GM23338 (cell line): ENCODE data around the gene MED12L. TPM values are rescaled to one million over a fixed set of nuclear protein-coding genes. Genes with fewer than 3 reads are reported as not detected.

Experiments used
- ATAC-seq: fragments of 200-7000 bp; cut with Tn5 transposase; 3 replicates; pipeline ENCODE4 v1.9.1; 2020
- DNase-seq: peaks from one replicate; pipeline ENCODE4 v3.0.0-alpha.2; 2015; ENCODE audit warnings: low spot score
- H2AFZ ChIP-seq: fragments of 200-600 bp; sonication (generic); 2 replicates; pipeline ENCODE4 v1.8.0; 2016; ENCODE audit warnings: antibody characterized with exemption, mild to moderate bottlenecking, moderate library complexity
- H3F3A ChIP-seq: fragments of 200-600 bp; sonication (generic); replicated peaks from 2 replicates; pipeline ENCODE4 v1.8.0; 2017; ENCODE audit warnings: antibody characterized with exemption, mixed run types, low read depth
- H3K27ac ChIP-seq: fragments of 200-600 bp; sonication (generic); 2 replicates; pipeline ENCODE4 v1.6.1; 2016; ENCODE audit warnings: low read depth
- H3K27me3 ChIP-seq: fragments of 200-600 bp; sonication (generic); 2 replicates; pipeline ENCODE4 v1.8.0; 2016; ENCODE audit warnings: mild to moderate bottlenecking, mixed run types, moderate library complexity; ENCODE audit not compliant: insufficient read depth
- H3K36me3 ChIP-seq: fragments of 200-600 bp; sonication (generic); 2 replicates; pipeline ENCODE4 v1.8.0; 2016; ENCODE audit warnings: mild to moderate bottlenecking; ENCODE audit not compliant: insufficient read depth
- H3K4me1 ChIP-seq: fragments of 200-600 bp; sonication (generic); 2 replicates; pipeline ENCODE4 v1.8.0; 2016; ENCODE audit warnings: mild to moderate bottlenecking, moderate library complexity; ENCODE audit not compliant: insufficient read depth
- H3K4me2 ChIP-seq: fragments of 200-600 bp; sonication (generic); 2 replicates; pipeline ENCODE4 v1.7.1; 2017; ENCODE audit warnings: mixed run types
- H3K4me3 ChIP-seq: fragments of 200-600 bp; sonication (generic); 2 replicates; pipeline ENCODE4 v1.6.1; 2016; ENCODE audit warnings: mixed run types
- H3K79me2 ChIP-seq: fragments of 200-600 bp; sonication (generic); replicated peaks from 2 replicates; pipeline ENCODE4 v1.8.0; 2017; ENCODE audit warnings: mild to moderate bottlenecking; ENCODE audit not compliant: insufficient read depth
- H3K9me2 ChIP-seq: fragments of 200-600 bp; sonication (generic); 2 replicates; pipeline ENCODE4 v1.8.0; 2017; ENCODE audit not compliant: insufficient read depth
- H4K20me1 ChIP-seq: fragments of 200-600 bp; sonication (generic); replicated peaks from 2 replicates; pipeline ENCODE4 v1.8.0; 2017; ENCODE audit warnings: mild to moderate bottlenecking; ENCODE audit not compliant: insufficient read depth
- H3K27ac Mint-ChIP-seq: 2 replicates; pipeline ENCODE4 v1.8.0; 2020; ENCODE audit warnings: inconsistent platforms, mild to moderate bottlenecking, moderate library complexity, mixed read lengths
- H3K27me3 Mint-ChIP-seq: 3 replicates; pipeline ENCODE4 v1.8.0; 2022; ENCODE audit warnings: low read depth, mild to moderate bottlenecking, moderate library complexity, mixed read lengths, inconsistent platforms; ENCODE audit not compliant: insufficient read depth, poor library complexity
- H3K36me3 Mint-ChIP-seq: 3 replicates; pipeline ENCODE4 v1.8.0; 2021; ENCODE audit warnings: low read depth, mild to moderate bottlenecking, inconsistent platforms, moderate library complexity, mixed read lengths
- H3K4me1 Mint-ChIP-seq: 3 replicates; pipeline ENCODE4 v1.8.0; 2020; ENCODE audit warnings: mild to moderate bottlenecking, inconsistent platforms, mixed read lengths
- H3K4me3 Mint-ChIP-seq: 3 replicates; pipeline ENCODE4 v1.8.0; 2021; ENCODE audit warnings: moderate library complexity, mild to moderate bottlenecking, inconsistent platforms, mixed read lengths
- H3K9me3 Mint-ChIP-seq: 3 replicates; pipeline ENCODE4 v1.8.0; 2020; ENCODE audit warnings: moderate library complexity, mild to moderate bottlenecking, inconsistent platforms, mixed read lengths
- CREB1 ChIP-seq: fragments of 250-450 bp; sonication (Bioruptor Pico); IDR thresholded peaks from 2 replicates; pipeline ENCODE4 v1.5.0; 2020; ENCODE audit warnings: low read depth, mild to moderate bottlenecking, moderate library complexity
- EZH2 ChIP-seq: fragments of 200-600 bp; sonication (generic); IDR thresholded peaks from one replicate; pipeline ENCODE4 v1.8.0; 2017; ENCODE audit warnings: antibody characterized with exemption, mild to moderate bottlenecking, low read depth; ENCODE audit not compliant: unreplicated experiment
- EZH2phosphoT487 ChIP-seq: fragments of 200-600 bp; sonication (generic); IDR thresholded peaks from one replicate; pipeline ENCODE4 v1.8.1; 2018; ENCODE audit warnings: antibody characterized with exemption; ENCODE audit not compliant: unreplicated experiment
- JUNB ChIP-seq: IDR thresholded peaks from one replicate; pipeline ENCODE4 v1.6.1; 2016; ENCODE audit warnings: antibody characterized with exemption; ENCODE audit not compliant: unreplicated experiment
- POLR2AphosphoS5 ChIP-seq: IDR thresholded peaks from 2 replicates; pipeline ENCODE4 v1.6.1; 2016; ENCODE audit warnings: antibody characterized with exemption, low read depth
- STAT1 ChIP-seq: IDR thresholded peaks from one replicate; pipeline ENCODE4 v1.6.1; 2016; ENCODE audit warnings: antibody characterized with exemption; ENCODE audit not compliant: unreplicated experiment
- ZNF331 ChIP-seq: fragments of 250-450 bp; sonication (Bioruptor Pico); IDR thresholded peaks from 2 replicates; pipeline ENCODE4 v1.5.0; 2020; ENCODE audit warnings: low read depth, mild to moderate bottlenecking, moderate library complexity
- polyA plus RNA-seq: library from polyadenylated mRNA; unstranded; fragments of >200 nt; fragmentation: Nextera tagmentation; extraction: Ambion mirVana; gene quantifications from 2 replicates; pipeline ENCODE4 v1.2.1, GENCODE V29; 2016
- total RNA-seq: library from RNA; depleted of rRNA; stranded (reverse); fragments of >200 nt; shearing (Covaris generic); gene quantifications from 2 replicates; pipeline ENCODE4 v1.2.3, GENCODE V29; 2014
- TF ChIP-seq, protein P1 (sequence below): IDR thresholded peaks from one replicate; pipeline ENCODE4 v1.6.1; 2018; ENCODE audit warnings: antibody characterized with exemption; ENCODE audit not compliant: unreplicated experiment
- TF ChIP-seq, protein P2 (sequence below), 2 experiments: fragments of 200-600 bp in 1 of 2; sonication (generic) in 1 of 2; conservative IDR thresholded peaks; 2 replicates each; pipeline versions ENCODE4 v1.5.1 to v1.6.1; 2016 to 2017; ENCODE audit warnings: antibody characterized with exemption in 2 of 2, low read depth in 2 of 2, mild to moderate bottlenecking in 2 of 2, moderate library complexity in 1 of 2
- TF ChIP-seq, protein P3 (sequence below): fragments of 250-450 bp; sonication (Bioruptor Pico); IDR thresholded peaks from 2 replicates; pipeline ENCODE4 v1.5.0; 2020; ENCODE audit warnings: mild to moderate bottlenecking, moderate library complexity
- TF ChIP-seq, protein P4 (sequence below): IDR thresholded peaks from 2 replicates; pipeline ENCODE4 v1.6.1; 2016; ENCODE audit warnings: antibody characterized with exemption

MED12L gene
- total and polyA plus RNA-seq, 2 experiments from 2014 or later, result 5.7 to 25.0 TPM

DNA sequence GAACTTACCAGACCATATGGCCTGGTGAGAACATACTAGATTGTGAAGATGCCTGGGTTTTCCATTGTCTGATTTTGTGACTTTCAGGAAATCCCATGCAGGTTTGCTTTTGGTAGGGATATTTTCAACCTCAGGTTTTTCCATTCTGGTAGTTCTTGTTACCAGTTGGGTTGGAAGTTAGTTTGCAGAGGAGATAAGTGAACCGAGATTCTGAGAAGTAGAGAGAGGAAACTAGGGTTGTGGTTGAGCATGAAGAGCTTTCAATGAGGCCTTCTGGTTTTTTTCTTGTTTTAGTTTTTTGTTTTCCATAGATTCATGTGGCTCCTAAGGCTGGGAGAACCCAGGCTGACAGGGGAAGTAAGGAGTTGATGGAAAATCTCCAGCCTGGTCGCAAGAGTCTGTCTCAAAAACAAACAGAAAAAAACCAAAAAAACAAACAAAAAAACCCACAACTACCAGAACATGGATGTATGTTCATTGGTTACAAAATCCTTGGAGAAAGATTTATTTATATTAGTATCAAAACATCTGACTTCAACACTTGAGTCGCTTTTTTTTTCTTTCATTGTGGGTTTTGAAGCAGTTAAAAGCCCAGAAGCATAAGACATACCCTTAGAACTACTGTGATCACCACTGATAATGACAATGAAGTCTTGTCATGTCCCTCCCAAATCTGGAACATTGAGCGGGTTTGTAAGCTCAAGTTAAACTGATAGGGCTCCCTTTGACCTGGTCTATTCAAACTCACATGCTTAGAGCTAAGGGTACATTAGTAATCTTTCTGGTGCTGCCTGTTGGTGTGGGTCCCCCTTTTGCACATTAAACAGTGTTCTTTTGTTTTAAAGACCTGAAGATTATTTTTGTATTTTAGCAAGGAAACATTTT, 114.3 kb downstream of the MED12L start:
- peak overlapping the region; percentile 26; the same call in 1 of the 2 replicates for H3K27ac Mint-ChIP-seq
- H3K27ac ChIP-seq, result no peak overlapping the region
- no peak for DNase-seq

More for the DNA sequence above, 114.3 kb downstream of the MED12L start:
- Histone ChIP-seq H2AFZ (no peak overlapping the region), H3K36me3 (no peaks in the 10 kb centered on the region), H3F3A (no peaks in the 10 kb centered on the region), H3K4me1 (no peaks in the 10 kb centered on the region), H4K20me1 (no peaks in the 10 kb centered on the region), H3K4me3 (no peak overlapping the region), H3K79me2 (no peaks in the 10 kb centered on the region), H3K9me2 (no peaks in the 10 kb centered on the region), H3K4me2 (no peak overlapping the region), H3K27me3 (no peaks in the 10 kb centered on the region)
- Mint-ChIP-seq H3K36me3 (no peaks in the 10 kb centered on the region), H3K27me3 (no peaks in the 10 kb centered on the region), H3K4me3 (no peak overlapping the region), H3K9me3 (no peaks in the 10 kb centered on the region), H3K4me1 (no peaks in the 10 kb centered on the region)
- ATAC-seq, result no peak
- TF ChIP-seq JUNB (no peak), EZH2phosphoT487 (no peak), ZNF331 (no peak), STAT1 (no peak), EZH2 (no peak), POLR2AphosphoS5 (no peak), CREB1 (CRISPR knock-in tag) (no peak)
- TF ChIP-seq, protein P1, sequence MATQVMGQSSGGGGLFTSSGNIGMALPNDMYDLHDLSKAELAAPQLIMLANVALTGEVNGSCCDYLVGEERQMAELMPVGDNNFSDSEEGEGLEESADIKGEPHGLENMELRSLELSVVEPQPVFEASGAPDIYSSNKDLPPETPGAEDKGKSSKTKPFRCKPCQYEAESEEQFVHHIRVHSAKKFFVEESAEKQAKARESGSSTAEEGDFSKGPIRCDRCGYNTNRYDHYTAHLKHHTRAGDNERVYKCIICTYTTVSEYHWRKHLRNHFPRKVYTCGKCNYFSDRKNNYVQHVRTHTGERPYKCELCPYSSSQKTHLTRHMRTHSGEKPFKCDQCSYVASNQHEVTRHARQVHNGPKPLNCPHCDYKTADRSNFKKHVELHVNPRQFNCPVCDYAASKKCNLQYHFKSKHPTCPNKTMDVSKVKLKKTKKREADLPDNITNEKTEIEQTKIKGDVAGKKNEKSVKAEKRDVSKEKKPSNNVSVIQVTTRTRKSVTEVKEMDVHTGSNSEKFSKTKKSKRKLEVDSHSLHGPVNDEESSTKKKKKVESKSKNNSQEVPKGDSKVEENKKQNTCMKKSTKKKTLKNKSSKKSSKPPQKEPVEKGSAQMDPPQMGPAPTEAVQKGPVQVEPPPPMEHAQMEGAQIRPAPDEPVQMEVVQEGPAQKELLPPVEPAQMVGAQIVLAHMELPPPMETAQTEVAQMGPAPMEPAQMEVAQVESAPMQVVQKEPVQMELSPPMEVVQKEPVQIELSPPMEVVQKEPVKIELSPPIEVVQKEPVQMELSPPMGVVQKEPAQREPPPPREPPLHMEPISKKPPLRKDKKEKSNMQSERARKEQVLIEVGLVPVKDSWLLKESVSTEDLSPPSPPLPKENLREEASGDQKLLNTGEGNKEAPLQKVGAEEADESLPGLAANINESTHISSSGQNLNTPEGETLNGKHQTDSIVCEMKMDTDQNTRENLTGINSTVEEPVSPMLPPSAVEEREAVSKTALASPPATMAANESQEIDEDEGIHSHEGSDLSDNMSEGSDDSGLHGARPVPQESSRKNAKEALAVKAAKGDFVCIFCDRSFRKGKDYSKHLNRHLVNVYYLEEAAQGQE, result no peak
- TF ChIP-seq, protein P2, sequence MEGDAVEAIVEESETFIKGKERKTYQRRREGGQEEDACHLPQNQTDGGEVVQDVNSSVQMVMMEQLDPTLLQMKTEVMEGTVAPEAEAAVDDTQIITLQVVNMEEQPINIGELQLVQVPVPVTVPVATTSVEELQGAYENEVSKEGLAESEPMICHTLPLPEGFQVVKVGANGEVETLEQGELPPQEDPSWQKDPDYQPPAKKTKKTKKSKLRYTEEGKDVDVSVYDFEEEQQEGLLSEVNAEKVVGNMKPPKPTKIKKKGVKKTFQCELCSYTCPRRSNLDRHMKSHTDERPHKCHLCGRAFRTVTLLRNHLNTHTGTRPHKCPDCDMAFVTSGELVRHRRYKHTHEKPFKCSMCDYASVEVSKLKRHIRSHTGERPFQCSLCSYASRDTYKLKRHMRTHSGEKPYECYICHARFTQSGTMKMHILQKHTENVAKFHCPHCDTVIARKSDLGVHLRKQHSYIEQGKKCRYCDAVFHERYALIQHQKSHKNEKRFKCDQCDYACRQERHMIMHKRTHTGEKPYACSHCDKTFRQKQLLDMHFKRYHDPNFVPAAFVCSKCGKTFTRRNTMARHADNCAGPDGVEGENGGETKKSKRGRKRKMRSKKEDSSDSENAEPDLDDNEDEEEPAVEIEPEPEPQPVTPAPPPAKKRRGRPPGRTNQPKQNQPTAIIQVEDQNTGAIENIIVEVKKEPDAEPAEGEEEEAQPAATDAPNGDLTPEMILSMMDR (conservative IDR thresholded peaks at IDR 0.05; ENCODE audit: low read depth in 2 of 2), result no peak
- TF ChIP-seq, protein P3, sequence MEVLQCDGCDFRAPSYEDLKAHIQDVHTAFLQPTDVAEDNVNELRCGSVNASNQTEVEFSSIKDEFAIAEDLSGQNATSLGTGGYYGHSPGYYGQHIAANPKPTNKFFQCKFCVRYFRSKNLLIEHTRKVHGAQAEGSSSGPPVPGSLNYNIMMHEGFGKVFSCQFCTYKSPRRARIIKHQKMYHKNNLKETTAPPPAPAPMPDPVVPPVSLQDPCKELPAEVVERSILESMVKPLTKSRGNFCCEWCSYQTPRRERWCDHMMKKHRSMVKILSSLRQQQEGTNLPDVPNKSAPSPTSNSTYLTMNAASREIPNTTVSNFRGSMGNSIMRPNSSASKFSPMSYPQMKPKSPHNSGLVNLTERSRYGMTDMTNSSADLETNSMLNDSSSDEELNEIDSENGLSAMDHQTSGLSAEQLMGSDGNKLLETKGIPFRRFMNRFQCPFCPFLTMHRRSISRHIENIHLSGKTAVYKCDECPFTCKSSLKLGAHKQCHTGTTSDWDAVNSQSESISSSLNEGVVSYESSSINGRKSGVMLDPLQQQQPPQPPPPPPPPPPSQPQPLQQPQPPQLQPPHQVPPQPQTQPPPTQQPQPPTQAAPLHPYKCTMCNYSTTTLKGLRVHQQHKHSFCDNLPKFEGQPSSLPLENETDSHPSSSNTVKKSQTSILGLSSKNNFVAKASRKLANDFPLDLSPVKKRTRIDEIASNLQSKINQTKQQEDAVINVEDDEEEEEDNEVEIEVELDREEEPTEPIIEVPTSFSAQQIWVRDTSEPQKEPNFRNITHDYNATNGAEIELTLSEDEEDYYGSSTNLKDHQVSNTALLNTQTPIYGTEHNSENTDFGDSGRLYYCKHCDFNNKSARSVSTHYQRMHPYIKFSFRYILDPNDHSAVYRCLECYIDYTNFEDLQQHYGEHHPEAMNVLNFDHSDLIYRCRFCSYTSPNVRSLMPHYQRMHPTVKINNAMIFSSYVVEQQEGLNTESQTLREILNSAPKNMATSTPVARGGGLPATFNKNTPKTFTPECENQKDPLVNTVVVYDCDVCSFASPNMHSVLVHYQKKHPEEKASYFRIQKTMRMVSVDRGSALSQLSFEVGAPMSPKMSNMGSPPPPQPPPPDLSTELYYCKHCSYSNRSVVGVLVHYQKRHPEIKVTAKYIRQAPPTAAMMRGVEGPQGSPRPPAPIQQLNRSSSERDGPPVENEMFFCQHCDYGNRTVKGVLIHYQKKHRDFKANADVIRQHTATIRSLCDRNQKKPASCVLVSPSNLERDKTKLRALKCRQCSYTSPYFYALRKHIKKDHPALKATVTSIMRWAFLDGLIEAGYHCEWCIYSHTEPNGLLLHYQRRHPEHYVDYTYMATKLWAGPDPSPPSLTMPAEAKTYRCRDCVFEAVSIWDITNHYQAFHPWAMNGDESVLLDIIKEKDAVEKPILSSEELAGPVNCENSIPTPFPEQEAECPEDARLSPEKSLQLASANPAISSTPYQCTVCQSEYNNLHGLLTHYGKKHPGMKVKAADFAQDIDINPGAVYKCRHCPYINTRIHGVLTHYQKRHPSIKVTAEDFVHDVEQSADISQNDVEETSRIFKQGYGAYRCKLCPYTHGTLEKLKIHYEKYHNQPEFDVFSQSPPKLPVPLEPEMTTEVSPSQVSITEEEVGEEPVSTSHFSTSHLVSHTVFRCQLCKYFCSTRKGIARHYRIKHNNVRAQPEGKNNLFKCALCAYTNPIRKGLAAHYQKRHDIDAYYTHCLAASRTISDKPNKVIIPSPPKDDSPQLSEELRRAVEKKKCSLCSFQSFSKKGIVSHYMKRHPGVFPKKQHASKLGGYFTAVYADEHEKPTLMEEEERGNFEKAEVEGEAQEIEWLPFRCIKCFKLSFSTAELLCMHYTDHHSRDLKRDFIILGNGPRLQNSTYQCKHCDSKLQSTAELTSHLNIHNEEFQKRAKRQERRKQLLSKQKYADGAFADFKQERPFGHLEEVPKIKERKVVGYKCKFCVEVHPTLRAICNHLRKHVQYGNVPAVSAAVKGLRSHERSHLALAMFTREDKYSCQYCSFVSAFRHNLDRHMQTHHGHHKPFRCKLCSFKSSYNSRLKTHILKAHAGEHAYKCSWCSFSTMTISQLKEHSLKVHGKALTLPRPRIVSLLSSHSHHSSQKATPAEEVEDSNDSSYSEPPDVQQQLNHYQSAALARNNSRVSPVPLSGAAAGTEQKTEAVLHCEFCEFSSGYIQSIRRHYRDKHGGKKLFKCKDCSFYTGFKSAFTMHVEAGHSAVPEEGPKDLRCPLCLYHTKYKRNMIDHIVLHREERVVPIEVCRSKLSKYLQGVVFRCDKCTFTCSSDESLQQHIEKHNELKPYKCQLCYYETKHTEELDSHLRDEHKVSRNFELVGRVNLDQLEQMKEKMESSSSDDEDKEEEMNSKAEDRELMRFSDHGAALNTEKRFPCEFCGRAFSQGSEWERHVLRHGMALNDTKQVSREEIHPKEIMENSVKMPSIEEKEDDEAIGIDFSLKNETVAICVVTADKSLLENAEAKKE (CRISPR knock-in tag), result no peak
- TF ChIP-seq, protein P4, sequence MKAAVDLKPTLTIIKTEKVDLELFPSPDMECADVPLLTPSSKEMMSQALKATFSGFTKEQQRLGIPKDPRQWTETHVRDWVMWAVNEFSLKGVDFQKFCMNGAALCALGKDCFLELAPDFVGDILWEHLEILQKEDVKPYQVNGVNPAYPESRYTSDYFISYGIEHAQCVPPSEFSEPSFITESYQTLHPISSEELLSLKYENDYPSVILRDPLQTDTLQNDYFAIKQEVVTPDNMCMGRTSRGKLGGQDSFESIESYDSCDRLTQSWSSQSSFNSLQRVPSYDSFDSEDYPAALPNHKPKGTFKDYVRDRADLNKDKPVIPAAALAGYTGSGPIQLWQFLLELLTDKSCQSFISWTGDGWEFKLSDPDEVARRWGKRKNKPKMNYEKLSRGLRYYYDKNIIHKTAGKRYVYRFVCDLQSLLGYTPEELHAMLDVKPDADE, result no peak
